Gastrocnemius medialis (tissue), 4 donors: ENCODE data around the gene FBXO48.

Experiments
- CTCF ChIP-seq, 5 experiments: fragments of 450-650 bp in 3 of 5; fragments of 200-600 bp in 2 of 5; sonication (generic) in 2 of 5; IDR thresholded peaks in 4 of 5; conservative IDR thresholded peaks in 1 of 5; 1 replicate in 4 of 5; 2 replicates in 1 of 5; pipeline ENCODE4 v1.5.1; 2016 to 2019; ENCODE audit warnings: antibody characterized with exemption in 5 of 5, mild to moderate bottlenecking in 3 of 5, moderate library complexity in 3 of 5
- POLR2A ChIP-seq, 2 donors: fragments of 450-650 bp; IDR thresholded peaks; one replicate each; pipeline ENCODE4 v1.6.1; 2017; ENCODE audit warnings: antibody characterized with exemption in 2 of 2, mild to moderate bottlenecking in 2 of 2, moderate library complexity in 2 of 2

- TF ChIP-seq CTCF (IDR thresholded peaks at IDR 0.05 in 4 of 5, conservative IDR thresholded peaks at IDR 0.05 in 1 of 5) (no peak), POLR2A (IDR thresholded peaks at IDR 0.05) (no peak)
Measured at GRCh38 chr2:68506170-68506569, 39.1 kb upstream of the FBXO48 start.
